ENCODE data around the gene UBA1.

The UBA1 gene

GRCh38 chrX:47190445-47191269 lies 3.0 kb upstream of the UBA1 start:
- no peak for TF ChIP-seq CTCF (IDR thresholded peaks at IDR 0.05; ENCODE audit: low read depth, low read length)

GRCh38 chrX:47191331-47191730 lies 2.3 kb upstream of the UBA1 start:
- TF ChIP-seq CTCF (IDR thresholded peaks at IDR 0.05; ENCODE audit: low read depth, low read length): no peak
- no peak for DNase-seq (ENCODE audit: extremely low read depth, low read depth)

More at GRCh38 chrX:47190445-47191269, 3.0 kb upstream of the UBA1 start:
- DNase-seq (ENCODE audit: extremely low read depth, low read depth): peak; percentile 84

DNA sequence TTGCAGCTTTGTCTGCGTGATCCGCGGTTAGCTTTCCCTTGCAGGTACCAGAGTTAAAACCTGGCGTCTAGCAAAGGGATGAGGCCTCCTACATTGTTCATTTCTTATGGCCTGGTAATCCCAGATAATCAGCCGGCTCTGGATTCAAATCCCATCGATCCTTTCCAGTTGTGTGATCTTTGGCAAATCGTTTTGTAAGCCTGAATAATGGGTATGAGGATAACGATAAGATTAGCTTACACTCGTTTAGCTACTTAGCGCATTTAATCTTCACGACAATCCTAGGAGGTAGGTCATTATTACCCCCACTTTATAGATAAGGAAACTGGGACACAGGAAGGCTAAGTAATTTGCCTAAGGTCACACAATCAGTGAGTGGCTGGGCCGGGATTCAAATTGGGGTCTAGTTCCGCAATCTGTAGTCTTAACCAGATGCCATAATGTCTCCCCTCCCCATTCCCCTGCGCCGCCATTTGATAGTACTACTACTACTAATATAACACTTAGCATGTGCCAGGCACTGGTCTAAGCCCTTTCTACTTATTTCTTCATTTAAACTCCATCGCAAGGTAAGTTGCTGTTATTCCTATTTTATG lies 1.7 kb upstream of the UBA1 start:
- no peak for TF ChIP-seq CTCF (IDR thresholded peaks at IDR 0.05; ENCODE audit: low read depth, low read length)
- DNase-seq (ENCODE audit: extremely low read depth, low read depth): no peak

DNA sequence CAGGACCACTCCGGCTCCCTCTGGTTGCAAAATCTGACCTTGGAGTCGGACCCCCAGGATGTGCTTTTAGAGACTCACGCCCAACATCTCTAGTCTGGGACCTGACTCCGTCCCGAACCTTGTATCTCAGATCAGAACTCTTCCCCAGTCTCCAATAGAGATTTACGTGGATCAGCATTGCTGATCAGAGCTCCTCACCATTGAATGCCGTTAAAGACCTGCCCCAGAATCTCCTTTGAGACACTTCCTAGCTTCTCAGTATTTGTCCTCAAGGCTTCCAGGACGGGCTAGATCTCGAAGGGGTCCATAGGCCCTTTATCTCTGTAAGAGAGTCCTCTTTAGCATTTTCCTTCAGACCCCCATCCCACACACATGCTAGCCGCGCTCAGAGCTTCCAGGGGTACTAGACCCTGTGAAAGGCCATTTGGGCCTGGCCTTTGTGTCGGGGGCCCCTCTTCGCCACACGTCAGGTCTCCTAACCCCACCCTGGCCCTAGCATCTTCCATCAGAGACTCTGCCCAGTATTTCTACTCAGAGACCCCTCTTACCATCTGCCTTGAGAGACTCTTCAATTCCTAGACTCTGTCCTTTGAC lies 662 bp downstream of the UBA1 start:
- no peak for TF ChIP-seq CTCF (IDR thresholded peaks at IDR 0.05; ENCODE audit: low read depth, low read length)
- DNase-seq (ENCODE audit: extremely low read depth, low read depth): no peak

DNA sequence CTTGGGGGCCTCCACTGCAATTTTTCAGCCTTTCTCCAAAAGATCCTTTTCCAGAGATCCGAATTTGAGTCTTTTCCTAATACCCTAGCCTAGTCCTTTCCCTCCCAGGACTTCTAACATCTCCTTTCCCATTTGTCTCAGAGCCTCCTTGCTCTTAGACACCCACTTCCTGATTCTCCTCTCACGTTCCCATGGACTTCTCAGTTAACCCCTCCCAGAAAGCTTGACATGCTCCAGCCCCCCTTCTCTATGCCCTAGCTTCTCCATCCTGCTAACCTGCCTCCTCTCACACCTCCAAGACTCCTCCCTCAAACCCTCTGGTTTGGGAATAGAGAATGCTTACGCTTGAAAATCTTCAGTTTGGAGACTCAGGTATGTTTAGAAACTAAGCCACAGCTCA lies 2.5 kb downstream of the UBA1 start:
- no peak for TF ChIP-seq CTCF (IDR thresholded peaks at IDR 0.05; ENCODE audit: low read depth, low read length)
- no peak for DNase-seq (ENCODE audit: extremely low read depth, low read depth)

- TF ChIP-seq CTCF (IDR thresholded peaks at IDR 0.05; ENCODE audit: low read depth, low read length): no peak
- DNase-seq (ENCODE audit: extremely low read depth, low read depth): no peak
Observed at GRCh38 chrX:47197526-47197925, 3.9 kb downstream of the UBA1 start.

All from AG09319 (cell line).